Stimulated activated naive CD8-positive, alpha-beta T cell treated with anti-CD3 and anti-CD28 coated beads, Interleukin-15, Interleukin-2, amounts not matched to agents 100 U/mL and 50 U/mL, for 24 hours (primary cell): ENCODE results near the gene IL1RAPL1.

Experiments used
- ATAC-seq: fragments of 150-1000 bp; cut with Tn5 transposase; one replicate; pipeline ENCODE4 v1.10.0; 2021
- DNase-seq: peaks from one replicate; pipeline ENCODE4 v3.0.0; 2021

The IL1RAPL1 gene

GRCh38 chrX:28586981-28587551 lies at the start of gene IL1RAPL1:
Gene IL1RAPL1 (plus strand): TSS chrX:28587446.
- ATAC-seq (no peak), DNase-seq (no peak)

DNA sequence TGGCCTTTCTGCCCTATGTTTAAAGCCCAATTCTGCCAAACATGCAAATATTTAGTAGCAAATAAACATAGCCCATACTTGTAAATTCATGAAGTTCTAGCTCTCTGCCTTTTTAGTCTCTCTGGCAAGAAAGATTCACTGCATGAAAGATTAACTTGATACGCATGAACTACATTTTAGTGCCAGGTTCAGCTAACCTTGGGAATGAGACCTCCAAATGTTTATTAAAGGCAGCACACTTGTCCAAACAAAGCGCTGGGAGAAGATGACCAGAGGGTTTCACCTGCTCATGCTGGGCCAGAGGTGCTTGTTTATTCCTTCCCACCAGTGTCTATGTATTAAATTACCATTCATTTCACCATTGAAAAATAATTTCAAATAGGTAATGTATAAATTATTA lies 44.5 kb upstream of the IL1RAPL1 start:
- DNase-seq = no peak
- ATAC-seq = no peak

DNA sequence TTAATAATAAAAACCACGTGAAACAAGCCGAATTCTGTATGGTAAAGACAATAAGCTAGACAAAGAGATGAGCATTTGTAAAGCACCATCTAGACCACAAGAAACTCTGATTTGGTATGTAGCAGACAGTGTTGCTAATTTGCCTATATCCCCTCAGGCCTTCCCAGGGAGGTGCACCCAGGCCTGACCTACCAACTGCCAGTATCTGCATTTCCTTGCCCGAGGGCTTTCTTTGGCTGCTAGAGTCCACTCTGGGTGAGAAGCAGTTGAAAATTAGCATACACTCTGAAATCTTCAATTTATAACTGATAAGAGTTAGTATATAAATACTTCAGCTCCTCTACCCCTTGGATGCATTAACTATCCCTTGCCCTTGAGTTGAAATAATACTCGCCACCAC lies 37.4 kb upstream of the IL1RAPL1 start:
- DNase-seq (no peak), ATAC-seq (no peak)

GRCh38 chrX:28550331-28550872 lies 36.8 kb upstream of the IL1RAPL1 start:
- DNase-seq (no peak), ATAC-seq (no peak)

DNA sequence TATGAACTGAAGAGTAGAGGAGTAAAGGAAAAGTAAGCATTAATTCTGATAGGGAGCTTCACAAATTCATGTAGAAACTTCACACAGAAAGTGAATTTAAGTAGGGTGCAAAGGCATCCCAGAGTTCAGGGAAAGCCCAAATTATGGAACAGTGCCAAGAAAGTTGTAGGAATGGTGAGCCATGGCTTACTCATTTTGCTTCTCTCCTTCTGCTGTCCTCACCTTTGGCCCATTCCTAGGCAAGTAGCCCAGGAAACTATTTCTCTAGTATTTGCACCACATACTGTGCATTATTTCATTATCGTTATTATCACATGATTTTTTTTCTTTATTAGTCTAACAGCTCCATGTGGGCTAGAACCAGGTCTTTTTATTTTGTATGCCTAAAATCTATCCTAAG lies 34.9 kb upstream of the IL1RAPL1 start:
- no peak for ATAC-seq

GRCh38 chrX:28552882-28553829 lies 34.1 kb upstream of the IL1RAPL1 start:
- ATAC-seq (no peak), DNase-seq (no peak)

More for the DNA sequence above, 34.9 kb upstream of the IL1RAPL1 start:
- DNase-seq = no peak

GRCh38 chrX:28576117-28576516 lies 11.1 kb upstream of the IL1RAPL1 start:
- DNase-seq (no peak), ATAC-seq (no peak)

DNA sequence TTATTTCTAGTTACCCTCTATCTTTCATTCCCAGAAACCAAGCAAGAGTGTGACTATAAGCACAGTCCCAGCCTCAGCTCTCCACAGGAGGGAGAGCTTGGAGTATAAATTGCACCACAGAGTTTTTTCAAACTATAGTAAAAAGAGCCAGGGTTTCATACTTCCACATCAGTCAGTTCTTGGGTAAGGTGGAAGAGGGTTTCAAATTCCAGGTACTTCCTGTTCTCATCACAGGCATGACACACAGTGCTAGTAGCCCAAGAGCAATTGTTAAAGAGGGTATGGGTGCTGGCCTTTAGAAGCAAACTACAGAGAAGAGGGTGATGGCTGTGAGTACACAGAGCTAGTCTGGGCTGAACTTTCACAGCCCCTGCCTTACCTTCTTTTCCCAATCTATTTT lies 5.7 kb upstream of the IL1RAPL1 start:
- no peak for ATAC-seq
- DNase-seq = no peak

DNA sequence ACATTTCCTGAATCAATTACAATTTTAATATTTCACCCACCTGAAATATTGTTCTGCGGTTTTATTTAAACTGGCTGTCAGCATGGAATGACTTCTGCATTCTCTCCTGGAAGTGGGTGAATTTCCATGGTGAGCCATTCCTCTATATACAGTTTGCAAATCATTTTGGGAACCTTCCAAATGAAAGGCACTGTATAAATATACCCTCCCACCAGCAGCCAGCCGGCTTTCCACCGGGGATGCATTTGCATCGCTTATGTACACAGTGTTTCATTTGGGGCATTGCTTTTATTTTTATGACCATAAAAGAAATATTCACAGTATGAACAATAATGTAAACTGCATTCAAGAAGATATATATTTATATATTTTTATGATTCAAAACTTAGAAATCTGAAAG lies 4.7 kb upstream of the IL1RAPL1 start:
- ATAC-seq = no peak
- DNase-seq = no peak

DNA sequence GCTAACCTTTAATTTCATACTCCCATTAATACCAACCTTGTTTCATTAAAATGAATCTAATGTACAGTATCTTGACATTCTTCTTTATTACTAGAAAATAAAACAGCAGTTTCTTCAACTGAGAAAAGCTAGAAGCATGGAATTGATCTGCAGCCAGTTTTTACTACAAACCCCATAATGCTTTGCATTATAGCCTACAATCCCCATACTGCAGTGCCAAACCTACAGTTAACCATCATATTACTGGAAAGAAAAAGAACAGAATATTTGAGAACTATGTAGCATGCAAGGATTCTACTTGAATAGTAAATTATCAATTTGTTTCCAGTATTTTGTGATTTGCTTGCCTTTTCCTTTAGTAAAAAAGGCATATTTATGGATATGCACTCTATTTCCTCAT lies 3.2 kb upstream of the IL1RAPL1 start:
- ATAC-seq (no peak), DNase-seq (no peak)

DNA sequence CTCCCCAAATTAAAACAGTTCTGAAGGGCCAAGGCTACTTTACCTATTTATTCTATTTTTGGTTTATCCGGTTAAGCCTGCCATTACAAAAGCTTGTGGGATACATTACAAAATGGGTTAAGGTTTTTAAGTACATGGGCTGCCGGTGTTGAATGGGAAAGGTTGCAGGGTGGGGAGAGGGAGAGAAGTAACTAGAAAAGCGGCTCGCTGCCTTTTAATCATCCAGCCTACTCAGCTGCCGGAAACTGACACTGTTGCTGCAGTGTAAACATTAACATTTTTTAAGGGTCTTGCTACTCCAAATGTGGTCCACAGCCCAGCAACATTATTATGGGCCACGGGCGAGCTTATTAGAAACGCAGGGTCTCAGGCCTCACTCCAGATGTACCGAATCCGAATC lies 1.5 kb upstream of the IL1RAPL1 start:
- no peak for DNase-seq

GRCh38 chrX:28586286-28586685 lies 960 bp upstream of the IL1RAPL1 start:
- no peak for ATAC-seq
- no peak for DNase-seq

More for the DNA sequence above, 1.5 kb upstream of the IL1RAPL1 start:
- no peak for ATAC-seq

- ATAC-seq (no peak), DNase-seq (no peak)
These were observed 1.8 kb downstream of the IL1RAPL1 start for GRCh38 chrX:28589046-28589445.

- ATAC-seq (no peak), DNase-seq (no peak)
These were observed 3.1 kb downstream of the IL1RAPL1 start for GRCh38 chrX:28590396-28590795.

GRCh38 chrX:28591542-28591941 lies 4.3 kb downstream of the IL1RAPL1 start:
- DNase-seq (no peak), ATAC-seq (no peak)

DNA sequence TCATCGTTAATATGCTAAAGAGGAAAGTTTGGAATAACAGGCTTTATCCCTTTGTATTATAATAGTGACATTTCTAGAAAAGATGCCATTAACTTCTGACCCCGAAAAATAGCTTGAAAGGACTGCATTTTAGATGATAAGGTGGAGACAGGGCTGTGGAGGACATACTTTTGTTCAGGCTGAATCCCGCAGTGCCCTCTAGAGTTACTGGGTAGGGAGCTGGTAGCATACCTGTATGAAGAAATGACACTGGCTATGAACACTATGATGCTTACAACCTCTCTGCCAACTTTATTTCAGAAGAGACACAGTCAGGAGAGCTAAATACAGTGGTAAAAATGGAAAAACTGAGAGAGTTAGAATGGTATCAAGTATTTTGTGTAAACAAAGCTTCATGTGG lies 8.1 kb downstream of the IL1RAPL1 start:
- ATAC-seq (no peak), DNase-seq (no peak)

GRCh38 chrX:28599957-28600356 lies 12.7 kb downstream of the IL1RAPL1 start:
- ATAC-seq (no peak), DNase-seq (no peak)

DNA sequence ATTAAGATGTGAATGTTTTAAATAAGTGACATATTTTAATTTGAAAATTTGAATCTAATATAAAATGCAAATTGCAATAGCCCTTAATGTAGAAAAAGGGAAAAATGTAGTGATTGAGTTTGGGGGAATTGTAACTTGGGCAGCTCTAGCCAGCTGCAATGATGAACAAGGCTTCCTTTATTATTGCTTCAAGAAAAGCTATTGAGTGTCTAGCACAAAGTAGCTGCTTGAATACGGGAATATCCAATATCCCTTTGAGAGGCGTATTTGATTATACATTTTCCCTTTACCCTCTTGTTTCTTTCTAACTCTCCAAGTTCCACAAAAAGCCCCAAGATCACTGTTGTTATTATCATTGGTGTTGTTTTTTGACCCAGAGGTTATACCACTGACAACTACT lies 21.8 kb downstream of the IL1RAPL1 start:
- no peak for ATAC-seq
- no peak for DNase-seq

DNA sequence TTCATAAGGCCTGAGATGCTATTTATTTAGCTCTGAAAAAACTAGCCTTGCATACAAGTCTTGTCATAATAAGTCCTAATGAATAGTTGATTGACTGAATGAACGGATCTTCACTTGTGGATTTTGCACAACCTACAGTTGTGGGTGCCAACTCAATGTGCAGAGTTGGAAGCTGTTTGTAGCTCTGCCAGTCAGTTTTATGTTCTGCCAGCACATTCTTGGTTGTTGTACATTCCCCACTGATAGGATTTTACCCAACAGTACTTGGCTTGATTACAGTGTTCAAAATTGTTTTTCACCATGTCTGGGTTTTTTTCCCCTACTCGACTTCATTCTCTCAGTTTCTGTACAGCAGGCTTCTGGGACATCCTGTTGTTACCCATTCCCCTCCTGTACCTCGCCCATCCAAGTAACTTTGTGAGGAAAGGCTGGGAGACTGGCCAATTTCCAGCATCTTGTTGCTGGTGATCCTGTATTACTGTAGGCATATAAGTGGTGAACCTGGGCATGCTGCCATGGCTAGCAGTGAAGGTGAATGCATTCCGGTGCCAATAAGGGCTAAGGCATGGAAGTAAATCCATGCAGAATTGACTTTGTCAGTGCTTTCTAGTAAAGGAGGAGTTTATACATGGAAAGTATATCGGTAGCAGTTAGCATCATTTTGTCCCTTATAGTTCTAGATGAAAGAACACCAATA lies 22.8 kb downstream of the IL1RAPL1 start:
- no peak for DNase-seq

GRCh38 chrX:28610746-28611145 lies 23.5 kb downstream of the IL1RAPL1 start:
- ATAC-seq (no peak), DNase-seq (no peak)

More for the DNA sequence above, 22.8 kb downstream of the IL1RAPL1 start:
- no peak for ATAC-seq

DNA sequence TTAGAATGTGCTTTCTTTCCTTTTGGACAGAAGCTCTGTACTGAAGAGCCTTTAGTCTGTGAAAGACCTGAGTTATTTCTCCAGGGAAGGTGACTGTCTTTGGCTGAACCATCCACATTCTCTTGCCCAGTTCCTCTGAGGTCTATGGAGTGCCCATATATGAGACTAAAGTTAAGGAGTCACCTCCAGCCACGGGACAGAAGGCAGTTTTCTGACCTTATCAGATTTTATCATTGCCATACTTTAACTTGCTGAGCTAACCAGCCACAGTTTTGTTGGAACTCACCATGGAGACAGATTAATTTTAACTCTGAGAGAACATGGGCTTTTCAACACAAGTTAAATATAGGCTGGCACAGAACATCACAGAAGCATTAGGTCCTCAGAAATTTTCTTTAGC lies 26.3 kb downstream of the IL1RAPL1 start:
- ATAC-seq (no peak), DNase-seq (no peak)

- DNase-seq = no peak
- ATAC-seq = no peak
These were observed 38.0 kb downstream of the IL1RAPL1 start for GRCh38 chrX:28625223-28625622.

DNA sequence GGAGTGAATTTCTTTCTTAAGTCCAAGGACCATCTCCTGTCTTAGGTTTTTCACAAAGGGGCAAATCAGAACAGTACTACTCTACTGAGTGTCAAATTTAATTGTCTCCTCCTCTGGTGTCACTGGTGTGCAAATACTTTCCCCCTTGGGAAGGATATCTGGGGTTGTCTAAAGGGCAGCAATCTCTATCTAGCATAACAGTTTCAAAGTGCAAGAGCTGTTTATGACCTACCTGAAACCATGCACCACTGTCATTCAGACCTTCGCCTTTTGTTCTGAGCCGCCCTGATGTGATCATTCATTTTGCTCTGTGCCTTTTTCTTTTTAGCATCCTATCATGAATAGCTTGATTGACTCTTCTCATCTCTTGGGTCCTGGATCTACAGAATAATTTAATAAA lies 39.3 kb downstream of the IL1RAPL1 start:
- ATAC-seq = no peak

More for the DNA sequence above, 39.3 kb downstream of the IL1RAPL1 start:
- DNase-seq = no peak
